GM12878 (cell line): Measurements from ENCODE around the gene APOC4. TPM values are rescaled to one million over a fixed set of nuclear protein-coding genes. Genes with fewer than 3 reads are reported as not detected.

ENCODE experiments used
- BRCA1 ChIP-seq: IDR thresholded peaks from 2 replicates; pipeline ENCODE4 v1.6.1; 2011; ENCODE audit warnings: low read depth, low read length, improper control_type of control experiment
- CREM ChIP-seq: IDR thresholded peaks from 2 replicates; pipeline ENCODE4 v1.6.1; 2014; ENCODE audit warnings: antibody characterized with exemption, low read depth
- EP300 ChIP-seq, 2 experiments: fragments of 150-350 bp in 1 of 2; IDR thresholded peaks; 2 replicates each; pipeline ENCODE4 v1.6.1; 2011 to 2012; ENCODE audit warnings: low read depth in 2 of 2, low read length in 2 of 2, borderline replicate concordance in 1 of 2, improper control_type of control experiment in 1 of 2, inconsistent platforms in 1 of 2; ENCODE audit not compliant: control insufficient read depth in 1 of 2
- ETV6 ChIP-seq, 2 experiments: fragments of 450-650 bp in 1 of 2; IDR thresholded peaks in 1 of 2; conservative IDR thresholded peaks in 1 of 2; 2 replicates each; pipeline ENCODE4 v1.6.1; 2014; ENCODE audit warnings: antibody characterized with exemption in 1 of 2, borderline replicate concordance in 1 of 2, low read depth in 1 of 2, mild to moderate bottlenecking in 1 of 2, moderate library complexity in 1 of 2
- MYC ChIP-seq: IDR thresholded peaks from 2 replicates; pipeline ENCODE4 v1.6.1; 2011; ENCODE audit warnings: mild to moderate bottlenecking, low read length, moderate library complexity, inconsistent platforms; ENCODE audit not compliant: insufficient read depth, insufficient replicate concordance, insufficient read length, severe bottlenecking
- NFYB ChIP-seq: IDR thresholded peaks from 2 replicates; pipeline ENCODE4 v1.6.1; 2011; ENCODE audit warnings: low read depth, mild to moderate bottlenecking, low read length, improper control_type of control experiment, moderate library complexity; ENCODE audit not compliant: insufficient read depth
- SRF ChIP-seq, 2 experiments: IDR thresholded peaks; 2 replicates each; pipeline ENCODE4 v1.6.1; 2011; ENCODE audit warnings: low read depth in 2 of 2, low read length in 2 of 2, mild to moderate bottlenecking in 1 of 2, moderate library complexity in 1 of 2
- ZNF217 ChIP-seq: fragments of 450-650 bp; IDR thresholded peaks from 2 replicates; pipeline ENCODE4 v1.6.1; 2017; ENCODE audit warnings: antibody characterized with exemption, mild to moderate bottlenecking
- ZNF24 ChIP-seq: fragments of 450-650 bp; IDR thresholded peaks from 2 replicates; pipeline ENCODE4 v1.6.1; 2017; ENCODE audit warnings: antibody characterized with exemption, mild to moderate bottlenecking
- ZNF384 ChIP-seq: IDR thresholded peaks from 2 replicates; pipeline ENCODE4 v1.6.1; 2012; ENCODE audit warnings: low read depth, mild to moderate bottlenecking, low read length, improper control_type of control experiment, borderline replicate concordance
- polyA plus RNA-seq, 11 experiments: library from polyadenylated mRNA; depleted of rRNA in 4 of 11; unstranded in 6 of 11; stranded (reverse) in 5 of 11; fragments of >200 nt; fragmentation: Nextera tagmentation in 4 of 11; fragmentation: Illumina TruSeq in 1 of 11; extraction: Ambion mirVana in 4 of 11; extraction: Trizol in 1 of 11; gene quantifications; 1 replicate in 1 of 11; 2 replicates in 10 of 11; pipeline versions ENCODE4 v1.2.1 to v1.2.3, GENCODE V29; 2011 to 2016; ENCODE audit warnings: inconsistent platforms in 2 of 11, missing spikeins in 2 of 11, low read depth in 1 of 11
- total RNA-seq, 4 experiments: library from RNA; depleted of rRNA in 3 of 4; stranded (reverse); fragments of >200 nt in 3 of 4; fragmentation: Illumina TruSeq in 1 of 4; extraction: Trizol in 1 of 4; gene quantifications; 2 replicates each; pipeline versions ENCODE4 v1.2.1 to v1.2.3, GENCODE V29; 2013 to 2021
- TF ChIP-seq, protein P1 (sequence below): fragments of 450-650 bp; IDR thresholded peaks from 2 replicates; pipeline ENCODE4 v1.6.1; 2017; ENCODE audit warnings: antibody characterized with exemption, mild to moderate bottlenecking, moderate library complexity
- TF ChIP-seq, protein P2 (sequence below): fragments of 450-650 bp; IDR thresholded peaks from 2 replicates; pipeline ENCODE4 v1.6.1; 2017; ENCODE audit warnings: mild to moderate bottlenecking, moderate library complexity
- TF ChIP-seq, protein P3 (sequence below): IDR thresholded peaks from 2 replicates; pipeline ENCODE4 v1.6.1; 2012; ENCODE audit warnings: low read depth, low read length, improper control_type of control experiment
- TF ChIP-seq, protein P4 (sequence below): fragments of 150-350 bp; IDR thresholded peaks from 2 replicates; pipeline ENCODE4 v1.6.1; 2016; ENCODE audit warnings: low read depth, low read length

APOC4 gene
- total and polyA plus RNA-seq, 10 of the 15 experiments (the other 5 are each of a cell fraction or from before 2014, with no cell fraction given): not detected

DNA sequence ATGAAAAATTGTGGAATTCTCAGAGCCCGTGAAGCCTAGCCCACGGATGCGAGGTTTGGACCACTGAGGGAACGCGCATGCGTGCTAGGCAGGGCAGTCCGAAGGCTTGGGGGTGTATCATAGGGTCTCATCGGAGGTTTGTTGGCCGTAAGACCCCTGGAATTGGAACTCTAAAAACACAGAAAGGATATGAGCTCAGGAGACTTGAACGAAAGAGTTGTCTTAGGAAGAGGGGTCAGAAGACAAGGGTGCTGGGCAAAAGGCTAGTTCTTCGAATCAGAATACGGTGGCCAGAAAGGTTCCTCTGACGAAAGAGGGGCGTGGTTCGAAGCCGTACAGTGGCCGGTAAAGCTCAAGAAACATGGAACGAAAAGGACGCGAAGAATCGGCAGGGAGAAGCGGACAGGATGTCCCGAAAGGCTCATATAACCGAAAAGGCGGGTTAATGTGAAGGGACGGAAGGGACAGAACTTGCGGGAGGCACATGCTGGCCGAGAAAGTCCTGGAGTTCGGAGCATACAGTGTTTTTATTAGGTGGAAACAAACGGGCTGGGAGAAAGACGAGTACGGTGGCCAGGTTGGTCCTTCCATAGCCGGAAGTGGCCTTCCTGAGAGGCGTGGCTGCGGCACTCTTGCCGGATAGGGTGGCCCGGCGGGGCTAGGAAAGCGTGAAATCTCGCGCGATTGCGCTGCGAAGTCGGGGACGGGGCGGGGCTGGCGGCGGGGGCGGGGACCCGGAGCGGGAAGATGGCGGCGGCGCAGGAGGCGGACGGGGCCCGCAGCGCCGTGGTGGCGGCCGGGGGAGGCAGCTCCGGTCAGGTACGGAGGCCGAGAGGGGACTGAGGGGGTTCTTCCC is 12.8 kb downstream of the APOC4 start, which contains the start of gene CLPTM1 (continued):
- TF ChIP-seq CREM: peak; percentile 94
- no peak for TF ChIP-seq EP300 (IDR thresholded peaks at IDR 0.05; ENCODE audit: borderline replicate concordance in 1 of 2, control insufficient read depth in 1 of 2, low read depth in 2 of 2, low read length in 2 of 2)
- TF ChIP-seq ETV6 (conservative IDR thresholded peaks at IDR 0.05 in 1 of 2, IDR thresholded peaks at IDR 0.05 in 1 of 2; ENCODE audit: borderline replicate concordance in 1 of 2, low read depth in 1 of 2): no peak
- TF ChIP-seq, protein P1, sequence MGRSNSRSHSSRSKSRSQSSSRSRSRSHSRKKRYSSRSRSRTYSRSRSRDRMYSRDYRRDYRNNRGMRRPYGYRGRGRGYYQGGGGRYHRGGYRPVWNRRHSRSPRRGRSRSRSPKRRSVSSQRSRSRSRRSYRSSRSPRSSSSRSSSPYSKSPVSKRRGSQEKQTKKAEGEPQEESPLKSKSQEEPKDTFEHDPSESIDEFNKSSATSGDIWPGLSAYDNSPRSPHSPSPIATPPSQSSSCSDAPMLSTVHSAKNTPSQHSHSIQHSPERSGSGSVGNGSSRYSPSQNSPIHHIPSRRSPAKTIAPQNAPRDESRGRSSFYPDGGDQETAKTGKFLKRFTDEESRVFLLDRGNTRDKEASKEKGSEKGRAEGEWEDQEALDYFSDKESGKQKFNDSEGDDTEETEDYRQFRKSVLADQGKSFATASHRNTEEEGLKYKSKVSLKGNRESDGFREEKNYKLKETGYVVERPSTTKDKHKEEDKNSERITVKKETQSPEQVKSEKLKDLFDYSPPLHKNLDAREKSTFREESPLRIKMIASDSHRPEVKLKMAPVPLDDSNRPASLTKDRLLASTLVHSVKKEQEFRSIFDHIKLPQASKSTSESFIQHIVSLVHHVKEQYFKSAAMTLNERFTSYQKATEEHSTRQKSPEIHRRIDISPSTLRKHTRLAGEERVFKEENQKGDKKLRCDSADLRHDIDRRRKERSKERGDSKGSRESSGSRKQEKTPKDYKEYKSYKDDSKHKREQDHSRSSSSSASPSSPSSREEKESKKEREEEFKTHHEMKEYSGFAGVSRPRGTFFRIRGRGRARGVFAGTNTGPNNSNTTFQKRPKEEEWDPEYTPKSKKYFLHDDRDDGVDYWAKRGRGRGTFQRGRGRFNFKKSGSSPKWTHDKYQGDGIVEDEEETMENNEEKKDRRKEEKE: no peak
- TF ChIP-seq BRCA1: peak; percentile 82
- TF ChIP-seq, protein P2, sequence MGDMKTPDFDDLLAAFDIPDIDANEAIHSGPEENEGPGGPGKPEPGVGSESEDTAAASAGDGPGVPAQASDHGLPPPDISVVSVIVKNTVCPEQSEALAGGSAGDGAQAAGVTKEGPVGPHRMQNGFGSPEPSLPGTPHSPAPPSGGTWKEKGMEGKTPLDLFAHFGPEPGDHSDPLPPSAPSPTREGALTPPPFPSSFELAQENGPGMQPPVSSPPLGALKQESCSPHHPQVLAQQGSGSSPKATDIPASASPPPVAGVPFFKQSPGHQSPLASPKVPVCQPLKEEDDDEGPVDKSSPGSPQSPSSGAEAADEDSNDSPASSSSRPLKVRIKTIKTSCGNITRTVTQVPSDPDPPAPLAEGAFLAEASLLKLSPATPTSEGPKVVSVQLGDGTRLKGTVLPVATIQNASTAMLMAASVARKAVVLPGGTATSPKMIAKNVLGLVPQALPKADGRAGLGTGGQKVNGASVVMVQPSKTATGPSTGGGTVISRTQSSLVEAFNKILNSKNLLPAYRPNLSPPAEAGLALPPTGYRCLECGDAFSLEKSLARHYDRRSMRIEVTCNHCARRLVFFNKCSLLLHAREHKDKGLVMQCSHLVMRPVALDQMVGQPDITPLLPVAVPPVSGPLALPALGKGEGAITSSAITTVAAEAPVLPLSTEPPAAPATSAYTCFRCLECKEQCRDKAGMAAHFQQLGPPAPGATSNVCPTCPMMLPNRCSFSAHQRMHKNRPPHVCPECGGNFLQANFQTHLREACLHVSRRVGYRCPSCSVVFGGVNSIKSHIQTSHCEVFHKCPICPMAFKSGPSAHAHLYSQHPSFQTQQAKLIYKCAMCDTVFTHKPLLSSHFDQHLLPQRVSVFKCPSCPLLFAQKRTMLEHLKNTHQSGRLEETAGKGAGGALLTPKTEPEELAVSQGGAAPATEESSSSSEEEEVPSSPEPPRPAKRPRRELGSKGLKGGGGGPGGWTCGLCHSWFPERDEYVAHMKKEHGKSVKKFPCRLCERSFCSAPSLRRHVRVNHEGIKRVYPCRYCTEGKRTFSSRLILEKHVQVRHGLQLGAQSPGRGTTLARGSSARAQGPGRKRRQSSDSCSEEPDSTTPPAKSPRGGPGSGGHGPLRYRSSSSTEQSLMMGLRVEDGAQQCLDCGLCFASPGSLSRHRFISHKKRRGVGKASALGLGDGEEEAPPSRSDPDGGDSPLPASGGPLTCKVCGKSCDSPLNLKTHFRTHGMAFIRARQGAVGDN: peak; percentile 23; the same call in 1 of the 2 replicates
- peak in 1 of 2 experiments; percentile 20; a peak in 1 of 4 replicates for TF ChIP-seq SRF (IDR thresholded peaks at IDR 0.05; ENCODE audit: low read depth in 2 of 2, low read length in 2 of 2)
- TF ChIP-seq NFYB: peak; percentile 76; the same call in 1 of the 2 replicates
- no peak for TF ChIP-seq ZNF217
- no peak for TF ChIP-seq ZNF384
- TF ChIP-seq, protein P3, sequence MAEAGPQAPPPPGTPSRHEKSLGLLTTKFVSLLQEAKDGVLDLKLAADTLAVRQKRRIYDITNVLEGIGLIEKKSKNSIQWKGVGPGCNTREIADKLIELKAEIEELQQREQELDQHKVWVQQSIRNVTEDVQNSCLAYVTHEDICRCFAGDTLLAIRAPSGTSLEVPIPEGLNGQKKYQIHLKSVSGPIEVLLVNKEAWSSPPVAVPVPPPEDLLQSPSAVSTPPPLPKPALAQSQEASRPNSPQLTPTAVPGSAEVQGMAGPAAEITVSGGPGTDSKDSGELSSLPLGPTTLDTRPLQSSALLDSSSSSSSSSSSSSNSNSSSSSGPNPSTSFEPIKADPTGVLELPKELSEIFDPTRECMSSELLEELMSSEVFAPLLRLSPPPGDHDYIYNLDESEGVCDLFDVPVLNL: no peak
- TF ChIP-seq ZNF24: peak; percentile 65
- TF ChIP-seq MYC: no peak
- TF ChIP-seq, protein P4, sequence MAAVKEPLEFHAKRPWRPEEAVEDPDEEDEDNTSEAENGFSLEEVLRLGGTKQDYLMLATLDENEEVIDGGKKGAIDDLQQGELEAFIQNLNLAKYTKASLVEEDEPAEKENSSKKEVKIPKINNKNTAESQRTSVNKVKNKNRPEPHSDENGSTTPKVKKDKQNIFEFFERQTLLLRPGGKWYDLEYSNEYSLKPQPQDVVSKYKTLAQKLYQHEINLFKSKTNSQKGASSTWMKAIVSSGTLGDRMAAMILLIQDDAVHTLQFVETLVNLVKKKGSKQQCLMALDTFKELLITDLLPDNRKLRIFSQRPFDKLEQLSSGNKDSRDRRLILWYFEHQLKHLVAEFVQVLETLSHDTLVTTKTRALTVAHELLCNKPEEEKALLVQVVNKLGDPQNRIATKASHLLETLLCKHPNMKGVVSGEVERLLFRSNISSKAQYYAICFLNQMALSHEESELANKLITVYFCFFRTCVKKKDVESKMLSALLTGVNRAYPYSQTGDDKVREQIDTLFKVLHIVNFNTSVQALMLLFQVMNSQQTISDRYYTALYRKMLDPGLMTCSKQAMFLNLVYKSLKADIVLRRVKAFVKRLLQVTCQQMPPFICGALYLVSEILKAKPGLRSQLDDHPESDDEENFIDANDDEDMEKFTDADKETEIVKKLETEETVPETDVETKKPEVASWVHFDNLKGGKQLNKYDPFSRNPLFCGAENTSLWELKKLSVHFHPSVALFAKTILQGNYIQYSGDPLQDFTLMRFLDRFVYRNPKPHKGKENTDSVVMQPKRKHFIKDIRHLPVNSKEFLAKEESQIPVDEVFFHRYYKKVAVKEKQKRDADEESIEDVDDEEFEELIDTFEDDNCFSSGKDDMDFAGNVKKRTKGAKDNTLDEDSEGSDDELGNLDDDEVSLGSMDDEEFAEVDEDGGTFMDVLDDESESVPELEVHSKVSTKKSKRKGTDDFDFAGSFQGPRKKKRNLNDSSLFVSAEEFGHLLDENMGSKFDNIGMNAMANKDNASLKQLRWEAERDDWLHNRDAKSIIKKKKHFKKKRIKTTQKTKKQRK: no peak
